Measurements from ENCODE around the gene ROR2. TPM values are rescaled to one million over a fixed set of nuclear protein-coding genes. Genes with fewer than 3 reads are reported as not detected.

Gene ROR2
- total and polyA plus RNA-seq, 2 donors (not counting 3 experiments of a cell fraction or from before 2014, with no cell fraction given) = not detected

- FAIRE-seq (no peak), DNase-seq (ENCODE audit: low read depth, low spot score) (no peak)
- no peaks in the 10 kb centered on the region for H3K79me2 ChIP-seq (ENCODE audit: control insufficient read depth, insufficient read depth, low read length)
- no peak overlapping the region for H3K27ac ChIP-seq (ENCODE audit: insufficient read depth, low read depth, low read length)
- H3K9me3 ChIP-seq (replicated peaks; ENCODE audit: control insufficient read depth, insufficient read depth, low read length) = no peaks in the 10 kb centered on the region
- dilution Hi-C loops (cut with MboI; ENCODE audit: extremely low pct_ligation_motif_present, low sequenced_read_pairs) = no loop called here
- no TSS peak for BruUV-seq (replicated peaks)
- no peaks in the 10 kb centered on the region for H3K4me1 ChIP-seq (ENCODE audit: control insufficient read depth, extremely low read depth, insufficient read depth, low read length)
- no peaks in the 10 kb centered on the region for H3K36me3 ChIP-seq (ENCODE audit: control insufficient read depth in 2 of 2, extremely low read depth in 1 of 2, insufficient read depth in 2 of 2, low read length in 2 of 2)
- H3K9ac ChIP-seq (replicated peaks; ENCODE audit: extremely low read depth, insufficient read depth, low read length) = no peak overlapping the region
- CTCF ChIA-PET = no interaction called here
- intact Hi-C loops (cut with micrococcal nuclease) = no loop called here
- H4K20me1 ChIP-seq (replicated peaks; ENCODE audit: control insufficient read depth, extremely low read depth, insufficient read depth, low read length) = no peaks in the 10 kb centered on the region
- no peak for TF ChIP-seq POLR2AphosphoS5 (IDR thresholded peaks at IDR 0.05; ENCODE audit: insufficient read depth, low read depth, low read length)
- TF ChIP-seq GATA2 (IDR thresholded peaks at IDR 0.05; ENCODE audit: insufficient read depth, insufficient read length, low read depth, low read length) = no peak
- no peak for TF ChIP-seq FOS (IDR thresholded peaks at IDR 0.05; ENCODE audit: borderline replicate concordance, insufficient read depth, low read length)
- TF ChIP-seq, protein P1, sequence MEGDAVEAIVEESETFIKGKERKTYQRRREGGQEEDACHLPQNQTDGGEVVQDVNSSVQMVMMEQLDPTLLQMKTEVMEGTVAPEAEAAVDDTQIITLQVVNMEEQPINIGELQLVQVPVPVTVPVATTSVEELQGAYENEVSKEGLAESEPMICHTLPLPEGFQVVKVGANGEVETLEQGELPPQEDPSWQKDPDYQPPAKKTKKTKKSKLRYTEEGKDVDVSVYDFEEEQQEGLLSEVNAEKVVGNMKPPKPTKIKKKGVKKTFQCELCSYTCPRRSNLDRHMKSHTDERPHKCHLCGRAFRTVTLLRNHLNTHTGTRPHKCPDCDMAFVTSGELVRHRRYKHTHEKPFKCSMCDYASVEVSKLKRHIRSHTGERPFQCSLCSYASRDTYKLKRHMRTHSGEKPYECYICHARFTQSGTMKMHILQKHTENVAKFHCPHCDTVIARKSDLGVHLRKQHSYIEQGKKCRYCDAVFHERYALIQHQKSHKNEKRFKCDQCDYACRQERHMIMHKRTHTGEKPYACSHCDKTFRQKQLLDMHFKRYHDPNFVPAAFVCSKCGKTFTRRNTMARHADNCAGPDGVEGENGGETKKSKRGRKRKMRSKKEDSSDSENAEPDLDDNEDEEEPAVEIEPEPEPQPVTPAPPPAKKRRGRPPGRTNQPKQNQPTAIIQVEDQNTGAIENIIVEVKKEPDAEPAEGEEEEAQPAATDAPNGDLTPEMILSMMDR (IDR thresholded peaks at IDR 0.05; ENCODE audit: extremely low read depth in 1 of 2, insufficient read depth in 1 of 2, low read depth in 1 of 2, low read length in 2 of 2) = no peak
- TF ChIP-seq JUN (IDR thresholded peaks at IDR 0.05; ENCODE audit: borderline replicate concordance, insufficient read depth, insufficient read length, low read depth) = no peak
- no peak for TF ChIP-seq POLR2A (IDR thresholded peaks at IDR 0.05; ENCODE audit: low read depth, low read length)
- TF ChIP-seq MAX (IDR thresholded peaks at IDR 0.05; ENCODE audit: insufficient read depth, insufficient read length) = no peak
- no peak for TF ChIP-seq EZH2 (IDR thresholded peaks at IDR 0.05; ENCODE audit: borderline replicate concordance, low read depth, low read length, severe bottlenecking)
- no peak for TF ChIP-seq MYC (IDR thresholded peaks at IDR 0.05; ENCODE audit: low read depth, low read length)
- H3K9me1 ChIP-seq (replicated peaks; ENCODE audit: control insufficient read depth, extremely low read depth, insufficient read depth, low read length) = no peaks in the 10 kb centered on the region
- POLR2A ChIA-PET = no interaction called here
- no peak overlapping the region for H2AFZ ChIP-seq (ENCODE audit: low read depth, low read length)
- no peak overlapping the region for H3K4me2 ChIP-seq (ENCODE audit: insufficient read depth, low read length)
- H3K4me3 ChIP-seq (replicated peaks in 1 of 3; ENCODE audit: insufficient read depth in 1 of 3, low read depth in 1 of 3, low read length in 3 of 3) = no peak overlapping the region
- H3K27me3 ChIP-seq (ENCODE audit: control insufficient read depth in 2 of 2, insufficient read depth in 2 of 2, low read length in 2 of 2) = no peaks in the 10 kb centered on the region
Observed at GRCh38 chr9:91611582-91611981, 338.4 kb downstream of the ROR2 start.

All from endothelial cell of umbilical vein (primary cell).